ENCODE data around the gene DGKI.

The DGKI gene

DNA sequence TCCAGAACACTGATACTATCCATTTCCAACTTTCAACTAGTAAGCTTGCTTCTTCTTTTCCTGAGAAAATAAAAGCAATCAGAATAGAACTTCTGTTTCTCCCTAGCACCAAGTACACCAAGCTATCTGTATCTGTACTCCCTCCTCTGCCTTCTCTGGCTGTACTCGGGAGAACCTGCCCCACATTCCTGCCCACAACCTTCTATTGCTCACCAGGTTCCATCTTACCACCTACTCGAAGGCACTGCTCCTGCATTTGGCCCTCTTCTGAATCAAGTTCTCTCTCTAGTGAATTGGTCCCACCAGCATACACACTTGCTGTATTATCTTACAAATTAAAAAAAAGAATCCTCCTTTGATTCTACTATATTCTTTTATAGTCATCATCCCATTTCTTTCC lies 333.7 kb downstream of the DGKI start:
- no peak for DNase-seq

DNA sequence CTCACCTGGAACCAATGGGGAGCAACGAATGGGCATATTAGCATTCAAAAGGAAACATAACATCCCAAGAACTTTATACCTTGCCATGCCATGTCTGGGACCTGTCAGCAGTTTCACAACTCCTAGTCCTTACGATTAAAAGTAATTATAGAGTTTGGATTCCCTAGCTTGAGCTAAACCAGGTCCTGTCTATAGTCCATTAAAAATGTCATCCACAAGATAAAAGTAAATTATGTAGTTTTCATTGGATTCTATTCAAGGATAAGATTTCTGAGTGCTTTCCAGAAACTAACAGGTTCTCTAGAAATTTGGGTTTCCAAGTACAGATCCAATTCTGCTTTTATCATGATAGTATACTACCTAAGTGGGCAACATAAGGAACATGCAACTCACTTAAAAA lies 339.7 kb downstream of the DGKI start:
- no peak for DNase-seq

DNA sequence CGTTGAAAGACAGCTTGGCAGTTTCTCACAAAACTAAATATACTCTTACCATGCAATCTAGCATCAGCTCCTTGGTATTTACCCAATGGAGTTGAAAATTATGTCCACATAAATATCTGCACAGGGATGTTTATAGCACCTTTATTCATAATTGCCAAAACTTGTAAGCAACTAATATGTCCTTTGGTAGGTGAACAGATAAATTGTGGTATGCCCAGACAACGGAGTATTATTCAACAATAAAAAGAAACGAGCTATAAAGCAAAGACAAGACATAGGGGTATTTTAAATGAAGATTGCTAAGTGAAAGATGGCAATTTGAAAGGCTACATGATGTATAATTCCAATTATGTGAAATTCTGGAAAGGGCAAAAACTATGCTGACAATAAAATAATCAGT lies 340.7 kb downstream of the DGKI start:
- DNase-seq: no peak

GRCh38 chr7:137501562-137501961 lies 345.2 kb downstream of the DGKI start:
- DNase-seq: no peak

DNA sequence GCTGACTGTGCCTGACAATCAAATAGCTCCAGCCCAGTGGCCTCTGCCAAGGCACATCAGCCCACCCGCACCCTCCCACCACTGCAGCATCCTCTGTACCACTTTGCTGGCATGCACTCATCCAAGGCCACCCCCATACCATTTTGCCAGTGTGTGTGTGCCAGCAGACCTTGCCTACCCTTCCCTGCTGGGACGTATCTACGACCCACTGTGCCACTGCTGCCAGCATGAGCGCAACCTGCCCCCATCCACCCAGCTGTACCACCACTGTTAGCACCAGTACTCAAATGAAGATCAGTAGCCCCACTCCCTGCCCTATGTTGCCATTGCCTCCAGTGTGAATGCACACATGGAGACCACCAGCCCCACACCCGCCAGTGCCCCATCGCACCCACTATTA lies 353.9 kb downstream of the DGKI start:
- no peak for DNase-seq

DNA sequence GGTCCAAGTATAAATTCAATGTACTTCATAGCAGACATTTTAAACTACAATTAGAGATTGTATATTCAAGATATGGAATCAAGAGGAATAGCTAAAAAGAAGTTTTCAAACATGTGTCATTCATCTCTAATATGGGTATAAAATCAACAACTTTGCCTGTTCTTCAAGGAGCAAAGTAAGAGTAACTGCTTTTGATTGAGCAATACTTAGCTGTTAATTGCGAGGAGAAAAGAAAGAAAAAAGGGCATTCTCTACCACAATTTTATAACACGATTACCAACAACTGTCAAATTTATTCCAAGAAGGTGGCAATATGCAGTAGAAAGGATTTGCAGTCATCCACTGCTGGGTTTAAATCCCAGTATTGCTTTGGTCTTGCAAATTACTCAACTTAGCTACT lies 356.9 kb downstream of the DGKI start:
- DNase-seq: no peak

DNA sequence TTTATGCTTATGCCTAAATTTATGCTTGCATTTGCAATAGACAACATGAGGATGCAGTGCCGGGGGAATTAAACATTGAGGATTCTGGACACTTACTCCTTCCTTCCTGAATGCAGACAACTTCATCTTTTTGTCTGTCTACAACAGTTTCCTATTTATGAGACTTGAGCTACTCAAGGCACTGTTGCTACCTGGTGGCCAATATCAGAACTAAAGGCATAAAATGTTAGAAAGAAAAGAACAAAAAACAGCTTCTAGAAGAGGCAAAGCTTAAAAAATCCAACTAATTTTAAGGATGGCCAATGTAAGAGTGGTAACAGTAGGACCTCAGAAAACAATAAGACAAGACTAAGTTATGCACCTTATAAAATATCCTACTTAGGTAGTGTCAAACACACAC lies 358.7 kb downstream of the DGKI start:
- DNase-seq: no peak

DNA sequence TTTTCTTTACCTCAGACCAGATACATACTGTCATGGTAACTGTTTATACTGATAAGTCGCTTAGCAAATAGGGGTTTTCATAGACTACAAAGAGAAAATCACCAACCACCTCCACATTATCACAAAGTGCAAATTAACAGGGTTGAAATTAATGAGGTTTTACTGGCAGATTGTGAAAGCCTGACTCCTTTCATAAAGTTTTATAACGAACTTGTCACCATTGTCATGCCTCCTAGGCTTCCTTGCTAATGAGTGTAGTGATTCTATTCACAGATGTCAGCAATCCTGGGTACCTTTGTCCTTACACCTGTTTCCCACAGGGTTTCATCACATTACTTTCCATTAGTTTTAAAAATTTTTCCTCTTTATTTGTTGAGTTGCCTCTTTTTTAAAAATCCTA lies 361.0 kb downstream of the DGKI start:
- no peak for DNase-seq

- no peak for DNase-seq
Observed at GRCh38 chr7:137484326-137484725, 362.4 kb downstream of the DGKI start.

DNA sequence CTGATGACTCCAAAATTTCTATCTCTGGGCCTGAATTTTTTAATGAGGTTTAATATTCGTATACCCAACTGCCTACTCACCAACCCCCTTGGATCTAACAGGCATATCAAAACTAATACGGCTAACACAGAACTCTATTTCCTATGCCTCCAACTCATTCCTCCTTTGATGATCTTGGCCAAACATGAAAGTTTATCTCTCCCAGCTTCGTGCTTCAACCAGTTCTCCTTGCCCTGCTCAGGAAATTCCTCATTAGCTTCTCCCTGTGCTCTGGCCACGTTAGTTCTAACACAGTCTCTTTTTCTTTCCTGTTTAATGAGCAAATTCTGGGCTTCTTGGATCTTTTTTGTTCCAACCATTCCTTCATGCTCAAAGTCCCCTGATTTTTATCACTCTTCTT lies 364.3 kb downstream of the DGKI start:
- no peak for DNase-seq

DNA sequence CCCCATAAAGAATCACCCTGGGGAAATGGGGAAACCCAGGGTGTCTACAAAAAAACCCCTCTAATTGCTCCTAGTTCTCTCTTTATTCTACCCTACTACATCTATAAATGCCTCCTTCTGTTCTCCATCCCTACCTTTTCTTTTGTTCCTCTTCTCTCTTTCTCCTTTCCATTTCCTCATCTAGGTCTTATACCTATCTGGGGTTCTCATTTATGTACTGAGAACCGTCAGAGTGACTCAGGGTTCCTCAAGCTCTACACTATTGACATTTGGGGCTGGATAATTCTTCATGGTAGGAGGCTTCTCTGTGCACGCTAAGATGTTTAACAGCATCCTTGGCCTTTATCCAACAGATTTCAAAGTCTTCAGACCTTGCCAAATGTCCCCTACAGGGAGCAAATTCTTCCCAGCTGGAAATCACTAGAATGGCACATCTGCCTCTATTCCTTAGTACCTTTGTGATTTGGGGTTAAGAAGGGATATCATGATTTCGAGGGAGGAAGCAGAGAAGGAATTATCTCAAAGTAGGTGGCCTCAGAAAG lies 365.9 kb downstream of the DGKI start:
- no peak for DNase-seq

DNA sequence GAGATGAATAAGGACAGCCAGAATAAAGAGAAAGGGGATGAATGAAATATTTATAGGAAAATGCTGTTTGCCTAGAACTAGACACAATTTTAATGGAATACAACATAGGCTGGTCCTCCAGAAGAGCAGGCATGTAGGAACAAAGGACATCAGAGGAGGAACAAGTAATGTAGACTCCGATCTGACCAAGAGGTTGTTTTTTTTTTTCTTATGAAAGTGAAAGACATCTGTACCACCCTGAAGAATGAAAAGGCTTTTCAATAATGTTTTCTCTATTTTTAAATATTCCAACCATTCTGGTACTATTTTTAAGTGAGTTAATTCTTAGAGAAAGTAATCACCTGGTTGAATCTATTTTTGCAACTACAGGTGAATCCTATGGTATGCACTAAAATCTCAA lies 366.4 kb downstream of the DGKI start:
- no peak for DNase-seq

DNA sequence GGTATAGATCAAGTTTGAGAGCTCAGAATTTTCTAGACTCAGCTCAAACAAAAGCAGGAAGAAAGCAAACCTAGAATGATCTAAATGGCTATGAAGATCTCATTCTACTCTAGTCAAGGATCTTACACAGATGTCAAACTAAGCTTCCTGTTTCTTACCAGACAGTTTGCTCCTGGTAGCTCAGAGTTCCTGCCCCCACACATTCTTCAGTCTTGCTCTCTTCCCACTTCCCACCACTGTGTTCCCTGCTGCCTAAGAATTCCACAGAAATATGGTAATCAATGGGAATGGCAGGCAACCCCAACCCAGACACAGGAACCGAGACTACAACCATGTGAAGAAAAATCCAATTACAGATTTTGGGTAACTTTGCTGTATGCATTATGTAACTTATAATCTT lies 369.8 kb downstream of the DGKI start:
- DNase-seq: no peak

- no peak for DNase-seq
Observed at GRCh38 chr7:137475966-137476365, 370.8 kb downstream of the DGKI start.

DNA sequence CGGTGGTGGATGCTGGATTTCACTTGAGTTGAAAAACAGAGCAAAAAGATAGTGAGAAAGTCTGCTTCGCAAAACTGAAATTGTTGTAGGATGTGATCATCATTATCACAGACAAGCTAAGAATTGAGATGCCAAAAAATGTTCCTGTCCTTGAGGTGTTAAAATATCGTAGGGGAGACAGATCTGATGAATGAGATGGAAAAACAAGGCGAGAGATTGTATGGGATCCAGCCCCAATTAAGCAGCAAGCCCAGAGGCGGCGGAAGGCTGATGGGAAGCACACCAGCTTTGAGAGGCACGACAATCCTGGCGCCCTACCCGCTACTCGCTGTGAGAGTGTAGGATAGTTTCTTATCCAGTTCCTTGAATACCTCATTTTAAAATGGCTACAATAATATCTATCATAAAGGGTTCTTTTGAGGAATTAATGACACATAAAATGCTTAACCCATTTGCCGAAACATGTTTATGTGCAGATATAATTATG lies 372.2 kb downstream of the DGKI start:
- no peak for DNase-seq

DNA sequence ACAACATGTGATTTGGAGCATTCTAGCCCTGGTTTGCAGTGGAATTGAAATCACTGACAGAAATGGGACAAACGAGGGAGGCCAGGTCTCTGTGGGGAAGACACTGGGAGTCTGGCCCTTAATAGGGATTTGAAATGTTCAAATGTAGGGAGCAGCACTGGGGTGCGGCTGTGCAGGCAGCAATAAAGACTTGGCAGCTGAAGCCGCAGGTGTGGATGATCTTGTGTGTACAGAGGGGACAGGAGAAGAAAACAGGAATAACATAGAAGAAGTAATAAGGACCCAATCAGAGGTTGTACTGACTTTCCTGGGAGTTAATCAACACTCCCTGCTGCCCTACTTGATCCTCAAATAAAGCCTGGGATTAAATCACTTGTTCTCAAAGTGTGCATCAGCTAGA lies 375.6 kb downstream of the DGKI start:
- DNase-seq: no peak

DNA sequence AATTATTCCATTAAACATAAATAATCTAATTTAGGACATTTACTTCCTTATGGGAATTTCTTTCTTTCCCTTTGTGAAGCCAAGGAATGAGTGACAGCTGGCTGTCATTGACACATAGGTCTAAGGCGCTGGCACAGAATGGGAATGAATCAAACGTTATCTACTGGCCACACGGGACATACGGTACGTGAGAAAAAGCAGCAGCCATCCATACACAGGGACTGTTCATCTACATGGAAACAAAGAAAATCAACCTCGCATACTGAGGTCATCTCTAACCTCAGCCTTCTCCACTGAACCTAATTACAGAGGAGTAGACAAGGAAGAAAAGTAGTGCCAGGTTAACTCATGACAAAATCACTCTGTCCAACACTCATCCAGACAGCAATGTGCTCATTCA lies 376.9 kb downstream of the DGKI start:
- DNase-seq: no peak

- no peak for DNase-seq
Observed at GRCh38 chr7:137469191-137469811, 377.5 kb downstream of the DGKI start.

- DNase-seq: no peak
Observed at GRCh38 chr7:137462847-137463246, 383.9 kb downstream of the DGKI start.

DNA sequence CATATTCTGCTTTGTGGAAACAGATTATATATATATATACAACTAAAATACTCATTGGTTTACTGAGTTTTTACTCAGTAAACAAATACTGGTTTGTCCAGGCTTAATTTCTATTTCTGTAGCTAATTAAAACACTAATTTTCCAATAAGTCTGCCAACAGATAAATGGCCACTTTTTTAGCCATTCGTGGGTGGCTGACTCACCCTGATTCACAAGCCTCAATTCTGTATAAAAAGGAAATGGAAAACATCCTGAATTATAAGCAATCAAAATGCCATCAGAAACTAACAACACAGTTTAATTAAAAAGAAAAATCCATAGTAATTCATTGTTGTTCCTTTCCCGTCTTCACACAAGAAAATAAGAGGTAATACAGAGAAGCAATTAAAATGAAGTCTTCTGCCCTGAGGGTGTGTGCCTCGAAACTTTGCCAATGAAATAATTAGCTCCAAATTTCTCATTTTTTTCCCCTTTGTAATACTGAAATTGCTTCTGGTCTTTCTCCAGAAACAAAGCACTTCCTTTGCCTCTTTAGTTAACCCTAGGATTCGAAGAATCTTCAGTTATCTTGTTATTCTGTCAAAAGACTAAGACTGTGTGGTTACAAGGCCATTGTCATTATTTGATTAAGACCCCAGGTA lies 384.6 kb downstream of the DGKI start:
- DNase-seq: no peak

- DNase-seq: no peak
Observed at GRCh38 chr7:137458399-137458798, 388.4 kb downstream of the DGKI start.

DNA sequence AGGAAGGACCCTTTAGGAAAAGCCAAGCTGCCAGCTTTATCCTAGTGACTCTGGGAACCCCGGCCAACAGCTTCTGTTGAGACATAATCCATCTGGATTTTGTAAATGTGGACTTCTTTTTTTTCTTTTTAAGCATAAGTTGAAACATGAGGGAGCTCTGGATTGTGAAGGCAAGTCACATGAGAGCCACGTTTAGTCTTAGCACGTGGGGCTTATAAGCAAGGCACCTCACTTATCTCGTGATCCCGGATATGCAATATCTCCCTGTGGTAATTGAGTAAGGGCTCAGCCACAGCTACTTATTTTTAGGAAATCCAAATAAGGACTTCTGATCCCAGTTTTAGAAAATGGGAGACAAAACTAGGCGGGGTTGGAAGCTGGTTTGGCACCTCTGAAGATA lies 392.0 kb downstream of the DGKI start:
- DNase-seq: no peak

- DNase-seq: peak; percentile 2
Observed at GRCh38 chr7:137454246-137454724, 392.5 kb downstream of the DGKI start.

DNA sequence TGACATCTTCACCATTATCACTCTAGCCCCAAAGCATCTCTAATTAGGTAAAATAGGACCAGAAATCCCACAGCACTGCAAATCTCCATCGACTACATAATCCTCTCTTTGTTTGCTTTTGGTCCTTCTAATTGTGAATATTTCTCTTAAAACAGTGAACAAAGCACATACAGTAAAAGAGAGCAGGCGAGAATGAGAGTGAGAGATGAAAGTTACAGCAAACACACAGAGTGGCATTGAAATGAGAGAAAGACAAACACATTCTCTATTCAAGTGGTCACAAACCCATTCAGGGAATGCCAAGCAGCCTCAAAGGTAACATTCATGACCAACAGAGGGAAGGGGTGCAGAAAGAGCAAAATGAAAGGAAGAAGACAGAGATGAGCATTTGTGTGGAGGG lies 393.4 kb downstream of the DGKI start:
- DNase-seq: peak; percentile 19

- no peak for DNase-seq
Observed at GRCh38 chr7:137449016-137449415, 397.8 kb downstream of the DGKI start.

Data from DMS153 (cell line).